ENCODE results near the gene PLCL2.

PLCL2 gene

DNA sequence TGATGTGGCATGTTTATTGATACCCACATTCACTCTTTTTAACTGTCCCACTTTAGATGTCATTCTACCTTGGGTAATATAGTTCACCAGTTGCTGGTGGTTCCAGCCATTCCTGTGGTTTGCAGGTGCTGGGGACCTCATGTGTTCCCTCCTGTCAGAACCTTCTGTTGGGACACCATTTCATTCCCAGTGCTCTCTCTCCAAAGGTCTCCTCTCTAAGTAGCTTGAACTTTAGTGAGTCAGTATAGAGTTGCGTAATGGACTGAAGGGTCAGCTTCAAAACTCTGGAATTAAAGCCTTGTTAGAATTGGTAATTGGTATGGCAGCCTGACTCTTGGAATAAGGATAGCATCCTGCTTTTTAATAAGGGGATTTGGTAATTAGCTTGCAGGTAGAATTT, 108.5 kb downstream of the PLCL2 start:
- peak; percentile 64 for DNase-seq (ENCODE audit: low read depth)
- no peak overlapping the region for H3K4me3 ChIP-seq (replicated peaks; ENCODE audit: low read depth, low read length)
- TF ChIP-seq, protein P1, sequence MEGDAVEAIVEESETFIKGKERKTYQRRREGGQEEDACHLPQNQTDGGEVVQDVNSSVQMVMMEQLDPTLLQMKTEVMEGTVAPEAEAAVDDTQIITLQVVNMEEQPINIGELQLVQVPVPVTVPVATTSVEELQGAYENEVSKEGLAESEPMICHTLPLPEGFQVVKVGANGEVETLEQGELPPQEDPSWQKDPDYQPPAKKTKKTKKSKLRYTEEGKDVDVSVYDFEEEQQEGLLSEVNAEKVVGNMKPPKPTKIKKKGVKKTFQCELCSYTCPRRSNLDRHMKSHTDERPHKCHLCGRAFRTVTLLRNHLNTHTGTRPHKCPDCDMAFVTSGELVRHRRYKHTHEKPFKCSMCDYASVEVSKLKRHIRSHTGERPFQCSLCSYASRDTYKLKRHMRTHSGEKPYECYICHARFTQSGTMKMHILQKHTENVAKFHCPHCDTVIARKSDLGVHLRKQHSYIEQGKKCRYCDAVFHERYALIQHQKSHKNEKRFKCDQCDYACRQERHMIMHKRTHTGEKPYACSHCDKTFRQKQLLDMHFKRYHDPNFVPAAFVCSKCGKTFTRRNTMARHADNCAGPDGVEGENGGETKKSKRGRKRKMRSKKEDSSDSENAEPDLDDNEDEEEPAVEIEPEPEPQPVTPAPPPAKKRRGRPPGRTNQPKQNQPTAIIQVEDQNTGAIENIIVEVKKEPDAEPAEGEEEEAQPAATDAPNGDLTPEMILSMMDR (IDR thresholded peaks at IDR 0.05; ENCODE audit: low read length, missing control alignments) = no peak

DNA sequence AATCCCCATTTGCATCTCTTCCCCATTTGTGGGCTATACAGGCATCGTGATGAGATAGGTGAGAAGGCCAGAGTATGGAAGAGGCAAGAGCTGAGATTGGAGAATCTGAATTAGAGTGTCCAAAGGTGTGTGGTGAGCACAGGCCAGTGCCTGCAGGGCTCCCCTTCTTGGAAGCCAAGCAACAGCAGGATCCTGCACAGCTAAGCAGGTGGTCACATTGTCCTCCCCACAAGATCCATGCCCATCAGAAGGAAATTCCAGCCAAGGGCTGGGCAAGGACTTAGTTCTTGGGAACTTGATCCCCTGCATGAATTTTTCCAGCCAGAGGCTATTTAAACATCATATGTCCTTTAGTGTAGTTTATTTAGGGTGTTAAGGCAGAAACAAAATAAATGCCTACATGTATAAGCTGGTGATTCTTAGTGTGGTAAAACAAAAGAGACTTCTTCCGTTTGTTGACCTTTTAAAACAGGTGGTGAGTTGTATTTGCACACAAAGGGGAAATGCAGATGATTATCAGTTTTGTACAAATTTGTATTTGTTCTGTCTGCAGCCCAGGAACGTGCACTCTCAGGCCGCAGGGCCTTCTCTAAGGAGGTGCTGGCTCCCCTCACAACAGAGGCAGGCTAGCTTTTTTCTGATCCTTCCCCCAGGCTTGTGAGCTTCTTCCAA, 110.2 kb downstream of the PLCL2 start:
- no peak for DNase-seq (ENCODE audit: low read depth)
- no peak overlapping the region for H3K4me3 ChIP-seq (replicated peaks; ENCODE audit: low read depth, low read length)
- TF ChIP-seq, protein P1 (IDR thresholded peaks at IDR 0.05; ENCODE audit: low read length, missing control alignments) = no peak

DNA sequence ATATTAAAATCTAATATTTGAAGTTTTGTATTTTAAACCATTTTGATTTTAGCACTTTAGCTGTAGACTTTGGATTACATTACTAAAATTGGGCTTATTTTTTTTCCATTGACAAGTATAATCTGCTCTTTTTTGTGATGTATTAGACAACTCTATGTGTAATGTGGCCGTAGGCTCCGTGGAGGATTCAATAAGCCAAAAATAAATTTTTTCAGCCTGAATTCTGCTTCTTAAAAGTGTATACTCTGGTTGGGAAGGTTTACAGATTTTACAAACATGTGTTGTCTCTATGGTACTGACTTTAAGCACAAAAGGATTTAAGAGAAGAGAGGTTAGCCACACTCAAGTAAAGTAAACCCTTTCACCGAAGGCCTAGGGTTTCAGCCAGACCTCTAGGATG, 110.8 kb downstream of the PLCL2 start:
- TF ChIP-seq, protein P1 (IDR thresholded peaks at IDR 0.05; ENCODE audit: low read length, missing control alignments) = no peak
- DNase-seq (ENCODE audit: low read depth) = no peak

DNA sequence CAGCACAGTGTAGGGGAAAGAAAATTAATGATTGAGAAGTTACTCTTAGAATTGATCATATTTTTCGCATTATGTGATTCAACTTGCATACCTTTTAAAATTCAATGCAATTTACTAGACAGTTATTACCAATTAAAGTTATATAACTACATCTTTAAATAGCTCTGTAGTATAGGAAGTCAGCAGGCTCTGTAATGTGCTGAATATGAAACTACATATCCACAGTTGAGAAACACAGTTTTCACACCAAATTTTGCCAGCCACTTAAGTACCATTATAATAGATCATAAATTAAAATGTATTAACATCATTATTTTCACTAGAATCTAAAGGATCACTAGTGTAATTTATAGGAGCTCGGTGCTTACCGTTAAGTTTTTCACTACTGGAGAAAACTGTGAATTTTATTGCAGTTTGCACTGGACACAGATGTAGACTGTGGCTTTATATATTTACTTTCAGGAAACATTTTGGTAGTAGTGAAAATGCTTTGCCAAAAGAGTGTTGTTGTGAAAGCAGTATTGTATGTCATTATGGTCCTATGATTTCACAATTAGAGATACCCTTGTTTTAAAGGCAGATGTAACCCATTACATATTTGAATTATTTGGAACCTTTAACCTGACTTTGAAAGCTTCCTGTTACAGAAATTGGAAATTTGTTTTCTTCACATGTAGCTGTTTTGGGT, 113.6 kb downstream of the PLCL2 start:
- TF ChIP-seq, protein P1 (IDR thresholded peaks at IDR 0.05; ENCODE audit: low read length, missing control alignments) = no peak

More for the DNA sequence above, 110.8 kb downstream of the PLCL2 start:
- H3K4me3 ChIP-seq (replicated peaks; ENCODE audit: low read depth, low read length) = no peak overlapping the region

DNA sequence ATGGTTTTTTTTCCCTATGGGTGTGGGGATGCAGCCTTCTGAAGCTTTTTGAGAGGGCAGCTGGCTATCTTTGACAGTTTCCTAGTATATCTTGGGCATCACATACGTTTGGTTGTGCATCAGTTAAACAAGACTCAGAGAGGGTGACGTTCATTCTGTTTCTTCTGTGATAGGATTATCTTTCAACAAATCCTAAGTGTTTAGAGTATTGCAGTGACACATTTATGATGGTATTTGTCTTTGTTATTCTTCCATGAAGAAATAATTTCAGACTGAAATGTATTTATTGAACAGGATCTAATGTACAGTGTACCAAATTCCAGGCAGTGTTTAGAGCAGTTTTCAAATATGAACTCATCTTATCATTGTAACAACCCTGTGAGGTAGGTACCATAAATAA, 114.4 kb downstream of the PLCL2 start:
- H3K4me3 ChIP-seq (replicated peaks; ENCODE audit: low read depth, low read length) = no peak overlapping the region
- DNase-seq (ENCODE audit: low read depth) = no peak
- TF ChIP-seq, protein P1 (IDR thresholded peaks at IDR 0.05; ENCODE audit: low read length, missing control alignments) = no peak

More for the DNA sequence above, 113.6 kb downstream of the PLCL2 start:
- DNase-seq (ENCODE audit: low read depth) = peak; percentile 45
- H3K4me3 ChIP-seq (replicated peaks; ENCODE audit: low read depth, low read length) = no peak overlapping the region

DNA sequence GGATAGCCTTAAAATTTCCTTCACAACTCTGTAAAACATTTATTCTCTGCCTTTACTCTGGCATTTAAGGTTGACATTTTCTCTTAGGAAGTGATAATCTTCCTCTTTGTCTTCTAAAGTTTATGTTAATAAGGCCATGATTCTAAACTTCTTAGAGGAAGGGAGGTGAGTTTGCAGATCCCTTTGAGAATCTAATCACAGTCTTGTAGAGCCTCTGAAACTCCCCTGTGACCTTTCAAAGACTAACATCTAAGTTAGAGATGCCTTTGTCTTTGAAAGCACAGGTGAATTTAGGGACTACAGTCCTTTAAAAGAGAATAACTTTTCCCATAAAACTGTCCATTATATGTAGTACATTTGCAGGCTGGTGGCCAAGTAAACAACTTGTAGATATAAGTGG, 115.1 kb downstream of the PLCL2 start:
- TF ChIP-seq, protein P1 (IDR thresholded peaks at IDR 0.05; ENCODE audit: low read length, missing control alignments) = no peak
- H3K4me3 ChIP-seq (replicated peaks; ENCODE audit: low read depth, low read length) = no peak overlapping the region
- no peak for DNase-seq (ENCODE audit: low read depth)
